ENCODE measurements around the gene CACNB4.

The CACNB4 gene

DNA sequence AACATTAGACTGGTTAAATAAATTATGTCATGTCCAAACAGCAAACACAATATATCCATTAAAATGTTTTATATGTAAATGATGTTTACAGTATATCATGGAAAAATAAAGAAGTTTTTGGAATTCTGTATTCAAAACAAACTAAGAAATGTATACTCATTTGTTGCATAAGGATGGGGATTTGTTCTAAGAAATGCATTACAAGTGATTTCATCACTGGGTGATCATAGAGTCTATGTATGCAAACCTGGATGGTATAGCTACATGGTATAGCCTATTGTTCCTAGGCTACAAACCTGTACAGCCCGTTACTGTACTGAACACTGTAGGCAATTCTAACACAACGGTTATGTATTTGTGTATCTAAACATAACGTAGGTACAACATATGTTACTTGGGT, 305.7 kb downstream of the CACNB4 start:
- DNase-seq (ENCODE audit: low spot score): no peak
- Histone ChIP-seq H3K4me3 (no peak overlapping the region), H3K27ac (no peak overlapping the region)
- TF ChIP-seq CTCF (IDR thresholded peaks at IDR 0.05): no peak

DNA sequence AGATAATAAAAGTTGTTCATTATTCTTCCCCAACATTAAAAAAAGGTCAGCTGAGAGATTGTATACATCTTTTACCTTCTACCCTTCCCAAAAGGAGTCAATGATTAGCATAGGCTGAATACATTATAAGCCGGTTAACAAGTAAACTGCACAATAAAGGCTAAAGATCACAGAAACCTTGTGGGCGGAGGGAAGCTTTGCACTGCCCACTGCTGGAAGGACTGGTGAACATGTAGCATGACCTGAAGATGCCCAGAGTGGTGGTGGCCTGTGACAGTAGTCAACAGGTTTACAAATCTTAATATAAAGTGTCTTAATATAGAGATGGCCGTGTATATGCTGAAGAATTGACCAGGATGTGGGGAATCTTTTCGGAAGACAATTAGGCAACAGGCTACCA, 306.3 kb downstream of the CACNB4 start:
- TF ChIP-seq CTCF (IDR thresholded peaks at IDR 0.05): no peak
- no peak for DNase-seq (ENCODE audit: low spot score)
- H3K27ac ChIP-seq: no peak overlapping the region
- H3K4me3 ChIP-seq: no peak overlapping the region

GRCh38 chr2:151791545-151791944, 307.3 kb downstream of the CACNB4 start:
- DNase-seq (ENCODE audit: low spot score): no peak
- TF ChIP-seq CTCF (IDR thresholded peaks at IDR 0.05): no peak
- no peak overlapping the region for H3K27ac ChIP-seq

GRCh38 chr2:151790689-151791088, 308.2 kb downstream of the CACNB4 start:
- no peak for TF ChIP-seq CTCF (IDR thresholded peaks at IDR 0.05)
- DNase-seq (ENCODE audit: low spot score): no peak
- Histone ChIP-seq H3K27ac (no peak overlapping the region), H3K4me3 (no peak overlapping the region)

More at GRCh38 chr2:151791545-151791944, 307.3 kb downstream of the CACNB4 start:
- H3K4me3 ChIP-seq: no peak overlapping the region

GRCh38 chr2:151789055-151789834, 309.6 kb downstream of the CACNB4 start:
- no peak overlapping the region for H3K27ac ChIP-seq
- DNase-seq (ENCODE audit: low spot score): no peak
- H3K4me3 ChIP-seq: no peak overlapping the region
- no peak for TF ChIP-seq CTCF (IDR thresholded peaks at IDR 0.05)

DNA sequence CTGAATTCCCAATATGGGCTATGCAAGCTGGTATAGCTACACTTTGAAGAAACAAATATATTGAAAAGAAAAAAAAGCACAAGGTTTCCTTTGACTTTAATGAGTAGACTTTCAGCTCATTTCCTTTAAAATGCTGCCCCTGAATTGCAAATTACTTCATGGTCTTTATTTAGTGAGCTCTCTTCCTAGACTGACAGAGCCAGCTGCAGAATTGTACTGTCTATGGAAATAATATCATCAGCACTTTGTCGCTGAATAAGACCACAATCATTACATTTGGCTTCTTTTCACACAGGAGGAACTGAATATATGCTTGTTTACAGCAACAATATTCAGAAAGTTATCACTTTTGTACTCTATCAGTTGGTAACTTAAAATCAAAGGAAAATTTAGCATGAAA, 312.4 kb downstream of the CACNB4 start:
- Histone ChIP-seq H3K27ac (no peak overlapping the region), H3K4me3 (no peak overlapping the region)
- DNase-seq (ENCODE audit: low spot score): no peak
- no peak for TF ChIP-seq CTCF (IDR thresholded peaks at IDR 0.05)

DNA sequence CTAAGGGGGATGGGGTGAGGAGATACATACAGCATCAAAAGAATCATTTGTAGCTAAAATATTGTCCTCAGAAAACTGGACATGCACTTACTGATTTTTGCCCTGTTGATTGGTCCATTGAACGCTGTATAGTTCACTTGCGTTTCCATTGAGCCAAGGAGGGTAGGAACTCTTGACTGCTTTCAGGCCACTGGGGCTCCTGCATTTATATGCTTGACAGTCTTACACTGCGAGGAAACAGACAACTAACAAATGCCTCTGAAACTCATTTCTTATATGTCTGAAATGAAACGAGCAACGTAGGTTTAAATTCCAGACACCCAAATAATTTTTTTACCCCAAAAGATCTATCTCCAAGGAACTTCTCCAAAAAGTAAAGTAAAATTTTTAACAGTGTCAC, 312.8 kb downstream of the CACNB4 start:
- Histone ChIP-seq H3K27ac (no peak overlapping the region), H3K4me3 (no peak overlapping the region)
- no peak for TF ChIP-seq CTCF (IDR thresholded peaks at IDR 0.05)
- no peak for DNase-seq (ENCODE audit: low spot score)
